Thymus (tissue), 11 donors: Measurements from ENCODE around the gene SSX2IP. TPM values are rescaled to one million over a fixed set of nuclear protein-coding genes. Genes with fewer than 3 reads are reported as not detected.
"Not testable (repeated sequence)": the region's sequence is repeated elsewhere in the genome, so short reads cannot be mapped to it uniquely, and the experiment has no call there.

Experiments
- DNase-seq, 9 donors: peaks; one replicate each; pipeline ENCODE4 v3.0.0-alpha.2; 2013; ENCODE audit warnings: low spot score in 9 of 9, low read depth in 6 of 9, missing footprints in 1 of 9
- H3K27ac ChIP-seq, 2 donors: one replicate each; pipeline ENCODE4 v1.5.1; 2013; ENCODE audit warnings: control low read depth in 1 of 2, low read depth in 1 of 2, low read length in 1 of 2, mild to moderate bottlenecking in 1 of 2, moderate library complexity in 1 of 2
- H3K27me3 ChIP-seq, 2 donors: one replicate each; pipeline ENCODE4 v1.5.1; 2013; ENCODE audit warnings: low read length in 1 of 2; ENCODE audit not compliant: control insufficient read depth in 2 of 2, insufficient read depth in 1 of 2
- H3K36me3 ChIP-seq, 2 donors: one replicate each; pipeline ENCODE4 v1.5.1; 2013; ENCODE audit warnings: low read length in 1 of 2, mild to moderate bottlenecking in 1 of 2, moderate library complexity in 1 of 2; ENCODE audit not compliant: control insufficient read depth in 2 of 2, insufficient read depth in 2 of 2
- H3K4me1 ChIP-seq, 2 donors: one replicate each; pipeline ENCODE4 v1.5.1; 2013; ENCODE audit warnings: low read length in 2 of 2; ENCODE audit not compliant: control insufficient read depth in 2 of 2, insufficient read depth in 2 of 2
- H3K4me3 ChIP-seq, 2 donors: one replicate each; pipeline ENCODE4 v1.5.1; 2013; ENCODE audit warnings: low read length in 2 of 2, control low read depth in 1 of 2, mild to moderate bottlenecking in 1 of 2
- H3K9me3 ChIP-seq, 2 donors: one replicate each; pipeline ENCODE4 v1.5.1; 2013; ENCODE audit warnings: low read length in 1 of 2, mild to moderate bottlenecking in 1 of 2; ENCODE audit not compliant: control insufficient read depth in 2 of 2, insufficient read depth in 1 of 2
- WGBS: extraction: QIAGEN DNeasy Blood & Tissue Kit; methylation state at CpG from one replicate; pipeline ENCODE4 v1.1.7; 2013; 5-methylcytosine and 5-hydroxymethylcytosine counted together
- polyA plus RNA-seq: library from polyadenylated mRNA; stranded (reverse); fragments of 200-250 nt; gene quantifications from one replicate; pipeline ENCODE4 v1.2.3, GENCODE V29; 2013
- total RNA-seq: library from RNA; stranded (reverse); fragments of 120-200 nt; gene quantifications from one replicate; pipeline ENCODE4 v1.2.4, GENCODE V29; 2013
- donor health status: healthy.

SSX2IP gene
- total and polyA plus RNA-seq, 2 donors = 15.4 to 23.7 TPM

GRCh38 chr1:84727711-84728110, 37.5 kb upstream of the SSX2IP start:
- not testable (repeated sequence) for H3K4me1 ChIP-seq, H3K27me3 ChIP-seq, DNase-seq, H3K36me3 ChIP-seq, H3K27ac ChIP-seq, H3K9me3 ChIP-seq, H3K4me3 ChIP-seq
- 97% methylated on average over 1 of the region's 1 CpG for WGBS

- H3K4me1 ChIP-seq = no peaks in the 10 kb centered on the region
- WGBS = 97% methylated on average over 2 of the region's 2 CpGs
- no peaks in the 10 kb centered on the region for H3K36me3 ChIP-seq
- H3K27me3 ChIP-seq = no peaks in the 10 kb centered on the region
- DNase-seq = no peak
- peaks cover 0 to under 1% of the 10 kb centered on the region in 2 donors for H3K9me3 ChIP-seq
- no peak overlapping the region for H3K27ac ChIP-seq
- no peak overlapping the region for H3K4me3 ChIP-seq
These were observed 36.6 kb upstream of the SSX2IP start for GRCh38 chr1:84726593-84727499.

DNA sequence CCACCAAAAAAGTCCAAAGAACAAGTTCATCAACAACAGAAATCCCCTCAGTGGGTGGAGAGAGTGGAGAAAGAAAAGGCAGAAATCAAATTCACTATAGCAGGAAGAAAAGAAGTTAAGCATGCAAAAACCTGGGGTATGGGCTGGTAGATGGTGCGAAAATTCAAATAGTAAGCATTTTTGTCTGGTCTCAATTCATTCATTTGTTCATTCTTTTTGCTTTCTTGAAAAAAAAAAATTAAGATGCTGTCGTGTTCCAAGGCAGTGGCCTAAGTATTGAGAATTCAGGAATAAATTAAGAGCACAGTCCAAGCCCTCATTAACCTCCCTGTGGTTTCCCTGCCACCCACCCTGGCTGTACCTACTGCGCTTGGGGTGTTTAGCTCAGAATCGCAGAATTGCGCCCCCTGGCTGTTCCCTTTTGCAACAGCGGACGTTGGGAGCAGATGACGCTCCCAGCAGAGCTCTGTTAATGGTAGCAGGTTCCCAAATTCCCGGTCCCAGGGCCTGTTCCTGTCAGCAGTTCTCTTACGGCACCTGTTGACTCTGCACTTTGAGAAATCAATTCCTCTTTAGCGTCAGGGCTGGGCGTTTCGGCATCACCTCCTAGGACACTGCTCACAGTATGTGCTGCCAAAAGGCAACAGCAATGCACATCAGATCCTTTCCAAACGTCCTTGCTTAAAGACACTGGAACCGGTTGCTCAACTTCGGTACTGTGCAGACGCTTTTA, 34.0 kb upstream of the SSX2IP start:
- Histone ChIP-seq H3K4me3 (no peak overlapping the region), H3K27me3 (no peaks in the 10 kb centered on the region), H3K4me1 (peaks cover 6 to 16% of the 10 kb centered on the region in 2 donors), H3K36me3 (no peaks in the 10 kb centered on the region), H3K27ac (no peak overlapping the region), H3K9me3 (no peaks in the 10 kb centered on the region)
- WGBS = 80% methylated on average over 17 of the region's 17 CpGs
- DNase-seq = peak in 3 of 9 donors; percentile 26 to 61 (median 45)

DNA sequence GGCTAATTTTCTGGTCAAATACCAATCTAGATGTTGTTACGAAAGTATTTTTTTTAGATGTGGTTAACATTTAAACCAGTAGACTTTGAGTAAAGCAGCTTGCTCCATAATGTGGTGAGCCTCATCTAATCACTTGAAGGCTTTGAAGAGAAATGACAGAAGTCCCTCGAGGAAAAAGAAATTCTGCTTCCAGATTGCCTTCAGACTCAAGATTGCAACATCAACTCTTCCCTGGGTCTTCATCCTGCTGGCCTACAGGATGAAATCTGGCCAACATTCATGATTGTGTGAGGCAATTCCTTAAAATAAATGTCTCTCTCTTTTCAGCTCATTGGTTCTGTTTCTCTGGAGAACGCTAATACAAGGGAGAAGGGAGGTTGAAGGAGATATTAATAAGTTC, 32.5 kb upstream of the SSX2IP start:
- WGBS = 86% methylated on average over 3 of the region's 3 CpGs
- Histone ChIP-seq H3K36me3 (no peaks in the 10 kb centered on the region), H3K9me3 (no peaks in the 10 kb centered on the region), H3K4me1 (peaks cover 6 to 16% of the 10 kb centered on the region in 2 donors), H3K27ac (no peak overlapping the region), H3K4me3 (no peak overlapping the region), H3K27me3 (no peaks in the 10 kb centered on the region)
- DNase-seq = no peak

DNA sequence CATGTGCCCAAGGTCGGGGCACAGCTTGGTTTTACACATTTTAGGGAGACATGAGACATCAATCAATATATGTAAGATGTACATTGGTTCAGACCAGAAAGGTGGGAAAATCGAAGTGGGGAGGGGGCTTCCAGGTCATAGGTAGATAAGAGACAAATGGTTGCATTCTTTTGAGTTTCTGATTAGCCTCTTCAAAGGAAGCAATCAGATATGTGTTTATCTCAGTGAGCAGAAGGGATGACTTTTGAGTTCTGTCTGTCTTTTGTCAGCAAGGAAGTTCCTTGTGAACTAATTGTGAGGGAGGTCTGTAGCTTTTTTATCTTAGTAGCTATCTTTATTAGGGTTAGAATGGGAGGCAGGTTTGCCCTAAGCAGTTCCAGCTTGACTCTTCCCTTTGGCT, 31.6 kb upstream of the SSX2IP start:
- not testable (repeated sequence) for DNase-seq

GRCh38 chr1:84721152-84721551, 30.9 kb upstream of the SSX2IP start:
- H3K36me3 ChIP-seq = no peaks in the 10 kb centered on the region

More for the DNA sequence above, 31.6 kb upstream of the SSX2IP start:
- H3K4me3 ChIP-seq, H3K9me3 ChIP-seq, H3K27ac ChIP-seq, H3K36me3 ChIP-seq, H3K27me3 ChIP-seq: not testable (repeated sequence)
- H3K4me1 ChIP-seq = peaks cover 6 to 16% of the 10 kb centered on the region in 2 donors
- 77% methylated on average over 2 of the region's 2 CpGs for WGBS

GRCh38 chr1:84720221-84720780, 30.0 kb upstream of the SSX2IP start:
- Histone ChIP-seq H3K27me3 (no peaks in the 10 kb centered on the region), H3K9me3 (no peaks in the 10 kb centered on the region), H3K4me1 (peaks cover 6 to 21% of the 10 kb centered on the region in 2 donors), H3K36me3 (no peaks in the 10 kb centered on the region), H3K27ac (peak overlapping the region in 1 of 2 donors; percentile 32), H3K4me3 (no peak overlapping the region)
- 81% methylated on average over 5 of the region's 5 CpGs for WGBS
- DNase-seq = peak in 3 of 9 donors; percentile 13 to 53 (median 20)

More at GRCh38 chr1:84721152-84721551, 30.9 kb upstream of the SSX2IP start:
- Histone ChIP-seq H3K9me3 (no peaks in the 10 kb centered on the region), H3K4me1 (peaks cover 6 to 16% of the 10 kb centered on the region in 2 donors), H3K27me3 (no peaks in the 10 kb centered on the region), H3K4me3 (no peak overlapping the region), H3K27ac (no peak overlapping the region)
- DNase-seq = peak in 1 of 9 donors; percentile 29
- WGBS = 98% methylated on average over 2 of the region's 2 CpGs

DNA sequence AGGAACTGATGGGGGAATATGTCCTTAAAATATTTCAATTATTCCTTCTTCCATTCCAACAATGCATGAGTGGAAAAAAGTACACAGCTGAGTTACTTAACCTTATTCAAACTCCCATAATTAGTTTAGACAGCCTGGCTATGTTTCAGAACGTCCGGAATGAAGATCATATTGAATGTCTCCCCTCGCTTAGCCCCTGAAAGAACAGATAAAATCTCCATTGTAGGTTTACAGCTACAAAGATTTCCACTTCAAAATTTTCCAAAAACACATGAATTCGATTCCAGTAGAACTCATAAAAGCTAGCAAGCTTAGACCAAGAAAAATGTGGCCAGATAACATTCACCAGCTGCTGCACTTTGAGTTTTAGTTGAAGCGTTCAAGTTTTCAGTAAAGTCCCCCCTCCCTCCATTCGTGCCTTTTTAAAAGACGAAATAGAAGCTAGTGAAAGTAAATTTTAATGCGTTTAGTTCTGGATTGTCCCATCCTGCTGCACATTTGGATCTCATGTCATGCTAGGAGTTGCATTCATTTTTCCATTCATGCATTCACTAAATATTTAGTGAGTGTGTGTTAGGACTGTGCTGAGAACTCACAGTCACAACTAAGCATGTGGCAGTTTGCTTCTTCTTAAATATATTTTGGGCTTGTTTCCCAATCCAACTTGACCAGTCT, 29.4 kb upstream of the SSX2IP start:
- DNase-seq = no peak
- WGBS = 90% methylated on average over 8 of the region's 8 CpGs
- Histone ChIP-seq H3K27ac (peak overlapping the region in 1 of 2 donors; percentile 32), H3K4me1 (peaks cover 6 to 25% of the 10 kb centered on the region in 2 donors), H3K9me3 (no peaks in the 10 kb centered on the region), H3K36me3 (no peaks in the 10 kb centered on the region), H3K4me3 (no peak overlapping the region), H3K27me3 (no peaks in the 10 kb centered on the region)
